DOHH2 (cell line): ENCODE measurements around the gene IRX3.

Experiments used
- H3F3A ChIP-seq: fragments of 200-600 bp; sonication (generic), shearing (Covaris generic); 2 replicates; pipeline ENCODE4 v1.6.0; 2016; ENCODE audit warnings: antibody characterized with exemption, mild to moderate bottlenecking; ENCODE audit not compliant: control insufficient read depth, insufficient read depth
- H3K27ac ChIP-seq: fragments of 200-600 bp; sonication (generic); 2 replicates; pipeline ENCODE4 v1.5.1; 2014; ENCODE audit warnings: low read depth, mild to moderate bottlenecking, low read length, moderate library complexity
- H3K27me3 ChIP-seq: fragments of 200-600 bp; sonication (generic); 2 replicates; pipeline ENCODE4 v1.6.1; 2014; ENCODE audit warnings: mild to moderate bottlenecking, low read length, mixed read lengths; ENCODE audit not compliant: control insufficient read depth
- H3K36me3 ChIP-seq: fragments of 200-600 bp; sonication (generic); 2 replicates; pipeline ENCODE4 v1.6.1; 2014; ENCODE audit warnings: mild to moderate bottlenecking, low read length, moderate library complexity, mixed read lengths; ENCODE audit not compliant: control insufficient read depth
- H3K4me1 ChIP-seq: fragments of 200-600 bp; sonication (generic); 2 replicates; pipeline ENCODE4 v1.6.1; 2014; ENCODE audit warnings: mild to moderate bottlenecking, low read length, mixed read lengths; ENCODE audit not compliant: control insufficient read depth
- H3K4me2 ChIP-seq: fragments of 200-600 bp; sonication (generic); 2 replicates; pipeline ENCODE4 v1.6.0; 2014; ENCODE audit warnings: mild to moderate bottlenecking, low read length, moderate library complexity
- H3K4me3 ChIP-seq: fragments of 200-600 bp; sonication (generic); 2 replicates; pipeline ENCODE4 v1.5.1; 2014; ENCODE audit warnings: mild to moderate bottlenecking, low read length, mixed read lengths
- H3K79me2 ChIP-seq: fragments of 200-600 bp; sonication (generic); 2 replicates; pipeline ENCODE4 v1.6.1; 2014; ENCODE audit warnings: mild to moderate bottlenecking, low read length, mixed read lengths; ENCODE audit not compliant: control insufficient read depth
- H3K9me2 ChIP-seq: fragments of 200-600 bp; sonication (generic); replicated peaks from 2 replicates; pipeline ENCODE4 v1.6.1; 2014; ENCODE audit warnings: mild to moderate bottlenecking, low read length, mixed read lengths; ENCODE audit not compliant: control insufficient read depth
- H3K9me3 ChIP-seq: fragments of 200-600 bp; sonication (generic); 2 replicates; pipeline ENCODE4 v1.6.1; 2014; ENCODE audit warnings: antibody characterized with exemption, low read length, mixed read lengths; ENCODE audit not compliant: control insufficient read depth, insufficient read depth
- H4K20me1 ChIP-seq: fragments of 200-600 bp; sonication (generic); 2 replicates; pipeline ENCODE4 v1.6.0; 2014; ENCODE audit warnings: low read depth, mild to moderate bottlenecking, antibody characterized with exemption, low read length, moderate library complexity; ENCODE audit not compliant: control insufficient read depth, insufficient read depth
- EZH2phosphoT487 ChIP-seq: fragments of 200-600 bp; sonication (generic); IDR thresholded peaks from 2 replicates; pipeline ENCODE4 v1.6.1; 2017; ENCODE audit warnings: borderline replicate concordance, mild to moderate bottlenecking, antibody characterized with exemption, low read length, moderate library complexity, mixed read lengths
- TF ChIP-seq, protein P1 (sequence below): fragments of 200-600 bp; sonication (generic); IDR thresholded peaks from one replicate; pipeline ENCODE4 v1.5.1; 2014; ENCODE audit warnings: antibody characterized with exemption, mild to moderate bottlenecking, low read depth, low read length; ENCODE audit not compliant: poor library complexity, severe bottlenecking

IRX3 gene

DNA sequence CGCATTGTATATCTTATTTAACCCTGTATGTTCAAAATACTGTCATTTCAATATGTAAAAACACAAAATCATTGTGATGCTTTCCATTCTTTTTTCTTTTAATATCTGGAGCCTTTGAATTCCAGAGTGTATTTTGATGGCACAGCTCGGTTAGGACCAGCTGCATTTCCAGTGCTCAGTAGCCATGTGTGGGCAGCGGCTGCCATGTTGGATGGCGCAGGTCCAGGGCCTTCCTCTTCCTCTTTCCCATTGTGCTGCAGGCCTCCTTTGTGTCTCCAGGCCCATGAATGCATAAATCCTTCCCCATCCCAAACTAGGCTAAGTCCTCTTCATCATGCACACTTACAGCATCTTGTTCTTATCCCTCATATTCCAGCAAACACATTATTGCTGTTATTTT is 13.0 kb downstream of the IRX3 start:
- TF ChIP-seq, protein P1, sequence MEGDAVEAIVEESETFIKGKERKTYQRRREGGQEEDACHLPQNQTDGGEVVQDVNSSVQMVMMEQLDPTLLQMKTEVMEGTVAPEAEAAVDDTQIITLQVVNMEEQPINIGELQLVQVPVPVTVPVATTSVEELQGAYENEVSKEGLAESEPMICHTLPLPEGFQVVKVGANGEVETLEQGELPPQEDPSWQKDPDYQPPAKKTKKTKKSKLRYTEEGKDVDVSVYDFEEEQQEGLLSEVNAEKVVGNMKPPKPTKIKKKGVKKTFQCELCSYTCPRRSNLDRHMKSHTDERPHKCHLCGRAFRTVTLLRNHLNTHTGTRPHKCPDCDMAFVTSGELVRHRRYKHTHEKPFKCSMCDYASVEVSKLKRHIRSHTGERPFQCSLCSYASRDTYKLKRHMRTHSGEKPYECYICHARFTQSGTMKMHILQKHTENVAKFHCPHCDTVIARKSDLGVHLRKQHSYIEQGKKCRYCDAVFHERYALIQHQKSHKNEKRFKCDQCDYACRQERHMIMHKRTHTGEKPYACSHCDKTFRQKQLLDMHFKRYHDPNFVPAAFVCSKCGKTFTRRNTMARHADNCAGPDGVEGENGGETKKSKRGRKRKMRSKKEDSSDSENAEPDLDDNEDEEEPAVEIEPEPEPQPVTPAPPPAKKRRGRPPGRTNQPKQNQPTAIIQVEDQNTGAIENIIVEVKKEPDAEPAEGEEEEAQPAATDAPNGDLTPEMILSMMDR: no peak
- TF ChIP-seq EZH2phosphoT487: no peak
- Histone ChIP-seq H3K36me3 (no peaks in the 10 kb centered on the region), H3K4me2 (no peak overlapping the region), H3K27ac (no peak overlapping the region), H3K4me1 (no peaks in the 10 kb centered on the region), H3K79me2 (no peaks in the 10 kb centered on the region), H3K9me3 (peaks cover 6% of the 10 kb centered on the region; the same call in 1 of the 2 replicates), H3K9me2 (no peaks in the 10 kb centered on the region), H3F3A (no peaks in the 10 kb centered on the region), H3K4me3 (no peak overlapping the region), H3K27me3 (no peaks in the 10 kb centered on the region), H4K20me1 (no peaks in the 10 kb centered on the region)

DNA sequence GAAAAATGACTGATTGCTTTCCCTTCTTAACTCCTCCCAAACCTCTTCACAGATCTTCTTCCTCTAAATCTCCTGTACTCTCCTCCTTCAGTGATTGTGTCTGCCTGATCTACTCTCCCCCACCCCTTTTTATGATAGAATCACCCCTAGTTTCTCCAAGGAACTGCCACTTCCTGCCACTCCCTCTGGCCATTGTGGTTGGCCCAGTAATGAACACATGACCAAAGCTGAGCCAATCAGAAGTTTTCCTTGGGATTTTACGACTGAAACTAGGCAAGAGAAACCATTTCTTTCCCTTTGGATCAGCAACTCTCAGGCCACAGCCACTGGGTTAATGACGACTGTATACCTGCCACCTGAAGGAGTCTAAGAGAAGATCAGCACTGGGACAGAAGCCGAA is 15.9 kb downstream of the IRX3 start:
- Histone ChIP-seq H3K9me3 (peaks cover 6% of the 10 kb centered on the region; the same call in 1 of the 2 replicates), H3F3A (no peaks in the 10 kb centered on the region), H3K4me1 (no peaks in the 10 kb centered on the region), H3K4me2 (no peak overlapping the region), H3K27ac (no peak overlapping the region), H3K79me2 (no peaks in the 10 kb centered on the region), H3K4me3 (no peak overlapping the region), H3K36me3 (no peaks in the 10 kb centered on the region), H3K27me3 (no peaks in the 10 kb centered on the region), H4K20me1 (no peaks in the 10 kb centered on the region), H3K9me2 (no peaks in the 10 kb centered on the region)
- TF ChIP-seq, protein P1: no peak
- TF ChIP-seq EZH2phosphoT487: no peak

DNA sequence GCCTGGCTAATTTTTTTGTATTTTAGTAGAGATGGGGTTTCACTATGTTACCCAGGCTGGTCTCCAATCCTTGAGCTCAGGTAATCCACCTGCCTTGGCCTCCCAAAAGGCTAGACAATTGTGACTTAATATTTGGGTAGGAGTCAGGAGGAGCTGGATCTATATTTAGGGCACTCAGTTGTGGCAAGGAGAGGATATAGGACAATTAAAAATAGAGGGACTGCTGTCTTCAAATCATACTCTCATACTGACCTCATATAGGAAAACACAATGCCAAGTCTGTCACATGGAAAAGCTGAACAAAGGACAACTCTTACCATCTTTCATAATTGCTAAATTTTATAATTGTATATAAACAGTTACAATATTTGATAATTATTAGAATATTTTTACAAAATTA is 17.1 kb downstream of the IRX3 start:
- H3K27me3 ChIP-seq: no peaks in the 10 kb centered on the region

More for the DNA sequence above, 17.1 kb downstream of the IRX3 start:
- H3K9me3 ChIP-seq: peaks cover 6% of the 10 kb centered on the region; the same call in 1 of the 2 replicates
- H3K4me2 ChIP-seq: no peak overlapping the region
- H3K36me3 ChIP-seq: no peaks in the 10 kb centered on the region
- H3F3A ChIP-seq: no peaks in the 10 kb centered on the region
- no peak overlapping the region for H3K4me3 ChIP-seq
- no peaks in the 10 kb centered on the region for H3K4me1 ChIP-seq
- TF ChIP-seq, protein P1: no peak
- no peak for TF ChIP-seq EZH2phosphoT487
- no peaks in the 10 kb centered on the region for H4K20me1 ChIP-seq
- H3K79me2 ChIP-seq: no peaks in the 10 kb centered on the region
- H3K27ac ChIP-seq: no peak overlapping the region
- no peaks in the 10 kb centered on the region for H3K9me2 ChIP-seq
